Transverse colon (tissue), 4 donors: ENCODE data around the gene SASH1. TPM values are rescaled to one million over a fixed set of nuclear protein-coding genes. Genes with fewer than 3 reads are reported as not detected.

Experiments
- DNase-seq: peaks from one replicate; pipeline ENCODE4 v3.0.0-alpha.2; 2019
- H3K27ac ChIP-seq, 4 donors: fragments of 200-600 bp; sonication (generic); 2 replicates each; pipeline ENCODE4 v1.5.1; 2016 to 2018; ENCODE audit warnings: inconsistent platforms in 4 of 4
- H3K27me3 ChIP-seq: fragments of 200-600 bp; sonication (generic); 2 replicates; pipeline ENCODE4 v1.5.1; 2017; ENCODE audit warnings: inconsistent platforms
- H3K36me3 ChIP-seq, 4 donors: fragments of 200-600 bp; sonication (generic); 2 replicates each; pipeline ENCODE4 v1.5.1; 2017 to 2019; ENCODE audit warnings: inconsistent platforms in 4 of 4
- H3K4me1 ChIP-seq, 4 donors: fragments of 200-600 bp; sonication (generic); 2 replicates each; pipeline ENCODE4 v1.5.1; 2017 to 2020; ENCODE audit warnings: inconsistent platforms in 4 of 4
- H3K4me3 ChIP-seq, 4 donors: fragments of 200-600 bp; sonication (generic); 1 replicate in 1 of 4; 2 replicates in 3 of 4; pipeline versions ENCODE4 v1.5.1 to v1.6.1; 2017 to 2019; ENCODE audit warnings: inconsistent platforms in 4 of 4
- H3K9me3 ChIP-seq, 2 donors: fragments of 200-600 bp; sonication (generic); 2 replicates each; pipeline ENCODE4 v1.5.1; 2017 to 2019; ENCODE audit warnings: inconsistent platforms in 2 of 2
- CTCF ChIP-seq, 5 experiments: fragments of 200-600 bp in 3 of 5; fragments of 450-650 bp in 2 of 5; sonication (generic) in 3 of 5; IDR thresholded peaks; 1 replicate in 2 of 5; 2 replicates in 3 of 5; pipeline ENCODE4 v1.5.1; 2016 to 2017; ENCODE audit warnings: antibody characterized with exemption in 5 of 5, inconsistent platforms in 3 of 5, mild to moderate bottlenecking in 2 of 5, moderate library complexity in 1 of 5
- EP300 ChIP-seq: sonication (generic); formaldehyde crosslinking; IDR thresholded peaks from one replicate; pipeline ENCODE4 v1.6.1; 2017; ENCODE audit warnings: antibody characterized with exemption, low read depth
- POLR2A ChIP-seq: fragments of 450-650 bp; IDR thresholded peaks from one replicate; pipeline ENCODE4 v1.6.1; 2016; ENCODE audit warnings: antibody characterized with exemption, mild to moderate bottlenecking, moderate library complexity
- POLR2AphosphoS5 ChIP-seq, 3 donors: sonication (generic); formaldehyde crosslinking; IDR thresholded peaks; one replicate each; pipeline ENCODE4 v1.6.1; 2016; ENCODE audit warnings: antibody characterized with exemption in 3 of 3
- WGBS, 2 donors: methylation state at CpG; one replicate each; pipeline ENCODE4 v1.1.5; 2018; ENCODE audit warnings: low coverage in 1 of 2; 5-methylcytosine and 5-hydroxymethylcytosine counted together
- in situ Hi-C, 4 donors: fragments of 200-750 bp; cut with MboI; loops; one replicate each; pipeline versions ENCODE4 v1.15.0 to v1.15.1; 2017; ENCODE audit warnings: low sequenced_read_pairs in 3 of 4, low pct_ligation_motif_present in 1 of 4, low pct_unique_long_range_greater_than_20kb in 1 of 4
- intact Hi-C: fragments of 100-400 bp; cut with DNase I; formaldehyde crosslinking; loops from one replicate; pipeline ENCODE4 v1.15.1; 2023; ENCODE audit warnings: low total_unique reads
- total RNA-seq, 4 donors: library from RNA; depleted of rRNA; stranded (reverse); fragments of >200 nt; gene quantifications; one replicate each; pipeline ENCODE4 v1.1.0, GENCODE V29; 2016

SASH1 gene
- total RNA-seq, 4 donors from 2014 or later, result 16.5 to 71.6 (median 28.7) TPM

DNA sequence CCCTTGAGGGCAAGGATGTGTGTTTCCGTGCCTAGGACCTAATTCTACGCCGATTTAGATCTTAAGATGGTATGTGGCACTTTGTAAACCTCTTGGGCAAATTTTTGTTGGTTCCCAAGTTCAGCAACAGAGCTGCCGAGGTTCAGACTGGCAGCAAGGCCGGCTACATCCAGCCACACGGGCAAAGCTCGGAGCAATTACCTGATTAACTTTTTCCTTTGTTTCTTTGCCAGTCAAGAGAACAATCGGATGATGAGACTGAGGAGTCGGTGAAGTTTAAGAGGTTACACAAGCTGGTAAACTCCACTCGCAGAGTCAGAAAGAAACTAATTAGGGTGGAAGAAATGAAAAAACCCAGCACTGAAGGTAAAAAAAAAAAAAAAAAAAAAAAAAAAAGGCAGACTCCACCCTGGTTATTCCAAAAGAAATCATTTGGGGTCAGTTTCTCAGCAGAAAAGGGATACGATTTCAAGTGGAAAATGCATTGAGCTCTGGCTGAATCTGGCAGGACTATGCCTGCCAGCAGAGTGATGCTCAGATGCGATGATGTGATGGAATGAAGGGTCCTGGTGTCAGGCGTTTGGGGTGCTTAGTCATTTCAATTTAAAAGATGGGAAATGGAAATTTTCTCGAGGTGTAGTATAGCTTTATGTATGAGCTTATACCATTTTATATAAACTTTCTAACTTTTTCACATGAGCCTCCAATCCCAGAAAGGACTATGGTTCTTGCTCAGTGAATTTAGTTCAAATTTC, 171.6 kb downstream of the SASH1 start:
- H3K4me3 ChIP-seq, result no peak overlapping the region
- no peaks in the 10 kb centered on the region for H3K9me3 ChIP-seq
- 73 to 77% methylated on average over 10 to 14 of the region's 14 CpGs for WGBS, 2 donors
- no peaks in the 10 kb centered on the region for H3K36me3 ChIP-seq
- peak overlapping the region; percentile 72 to 87 (median 83) for H3K27ac ChIP-seq
- peaks cover 6 to 25% (median 12%) of the 10 kb centered on the region in 4 donors for H3K4me1 ChIP-seq
- DNase-seq, result no peak
- intact Hi-C loops (no loop called here), in situ Hi-C loops (no loop called here)
- no peaks in the 10 kb centered on the region for H3K27me3 ChIP-seq
- TF ChIP-seq EP300 (no peak), POLR2AphosphoS5 (IDR thresholded peaks at IDR 0.05) (no peak), POLR2A (no peak), CTCF (IDR thresholded peaks at IDR 0.05) (no peak)

DNA sequence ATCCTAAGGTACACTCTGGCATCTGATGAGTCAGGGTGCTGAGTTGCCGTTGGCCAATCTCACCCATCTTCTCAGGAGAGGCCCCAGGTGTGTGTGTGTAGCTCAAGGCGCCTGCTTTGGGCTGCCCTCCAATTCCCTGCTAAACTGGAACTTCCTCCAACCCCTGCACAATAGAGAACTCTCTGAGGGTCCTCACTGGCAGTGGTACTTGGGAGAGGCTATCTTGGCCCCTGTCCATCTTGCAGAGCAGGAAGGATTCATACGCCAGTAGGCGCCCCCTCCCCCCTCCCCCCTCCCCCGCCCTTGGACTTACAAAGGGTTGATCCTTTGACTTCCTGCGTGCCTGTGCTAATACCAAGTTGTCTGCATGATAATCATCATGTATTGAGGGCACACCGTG, 173.6 kb downstream of the SASH1 start:
- H3K4me1 ChIP-seq, result peaks cover 6 to 31% (median 15%) of the 10 kb centered on the region in 4 donors
- H3K27me3 ChIP-seq, result no peaks in the 10 kb centered on the region
- TF ChIP-seq CTCF (IDR thresholded peaks at IDR 0.05), result no peak
- TF ChIP-seq POLR2A, result no peak
- TF ChIP-seq EP300, result no peak
- TF ChIP-seq POLR2AphosphoS5 (IDR thresholded peaks at IDR 0.05), result no peak
- WGBS, 2 donors, result 63 to 90% methylated on average over 2 to 7 of the region's 7 CpGs
- H3K36me3 ChIP-seq, result no peaks in the 10 kb centered on the region
- no peaks in the 10 kb centered on the region for H3K9me3 ChIP-seq
- H3K4me3 ChIP-seq, result no peak overlapping the region
- H3K27ac ChIP-seq, result peak overlapping the region in 1 of 4 donors; percentile 5
- intact Hi-C loops, result no loop called here
- in situ Hi-C loops, result no loop called here
- DNase-seq, result no peak

DNA sequence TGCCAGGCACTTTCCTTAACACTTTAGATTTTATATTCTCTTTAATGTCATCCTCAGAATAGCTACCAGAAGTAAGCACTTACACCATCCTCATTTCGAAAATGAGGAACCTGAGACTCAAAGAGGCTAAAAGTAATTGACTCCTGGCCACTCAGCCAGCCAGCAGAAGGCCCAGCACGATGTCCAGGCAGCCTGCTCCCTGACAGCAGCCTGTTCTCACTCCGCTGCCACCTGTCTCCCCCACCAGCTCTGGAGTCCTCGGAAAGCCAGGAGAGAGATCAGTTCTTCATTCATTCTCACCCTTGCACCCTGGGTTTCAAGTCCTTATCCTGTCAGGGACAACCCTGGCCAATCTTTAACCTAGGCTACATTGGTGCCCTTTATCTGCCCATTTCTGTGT, 174.0 kb downstream of the SASH1 start:
- TF ChIP-seq POLR2AphosphoS5 (IDR thresholded peaks at IDR 0.05) (no peak), POLR2A (no peak), EP300 (no peak), CTCF (IDR thresholded peaks at IDR 0.05) (no peak)
- peaks cover 6 to 34% (median 17%) of the 10 kb centered on the region in 4 donors for H3K4me1 ChIP-seq
- no peaks in the 10 kb centered on the region for H3K27me3 ChIP-seq
- intact Hi-C loops, result no loop called here
- in situ Hi-C loops, result no loop called here
- H3K27ac ChIP-seq, result peak overlapping the region in 2 of 4 donors; percentile 5 to 13
- H3K36me3 ChIP-seq, result no peaks in the 10 kb centered on the region
- WGBS, 2 donors, result 77 to 100% methylated on average over 2 to 4 of the region's 4 CpGs
- no peak for DNase-seq
- H3K9me3 ChIP-seq, result no peaks in the 10 kb centered on the region
- H3K4me3 ChIP-seq, result no peak overlapping the region

DNA sequence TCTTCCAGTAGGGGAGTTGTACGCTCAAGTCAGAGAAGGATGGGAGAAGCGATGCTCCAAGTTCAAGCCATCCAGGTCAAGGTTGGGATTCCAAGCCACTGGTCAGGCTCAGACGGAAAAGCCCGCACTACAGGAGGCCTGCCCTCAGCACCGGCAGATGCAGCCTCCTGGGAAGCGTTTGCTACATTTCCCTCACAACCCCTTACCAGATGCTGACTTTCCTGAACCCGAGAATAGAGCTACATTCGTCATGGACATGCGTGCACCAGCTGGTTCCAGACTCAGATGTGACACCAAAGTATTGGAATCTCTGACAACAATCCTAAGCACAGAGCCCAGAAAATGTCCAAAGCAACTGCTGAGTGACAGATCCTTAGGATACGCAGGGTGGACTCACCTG, 174.8 kb downstream of the SASH1 start:
- Histone ChIP-seq H3K36me3 (no peaks in the 10 kb centered on the region), H3K27me3 (no peaks in the 10 kb centered on the region), H3K9me3 (no peaks in the 10 kb centered on the region), H3K4me3 (no peak overlapping the region), H3K4me1 (peaks cover 6 to 34% (median 18%) of the 10 kb centered on the region in 4 donors), H3K27ac (peak overlapping the region in 2 of 4 donors; percentile 13 to 55)
- WGBS, 2 donors, result 90 to 93% methylated on average over 3 to 10 of the region's 10 CpGs
- no peak for DNase-seq
- in situ Hi-C loops, result no loop called here
- TF ChIP-seq CTCF (IDR thresholded peaks at IDR 0.05) (no peak), EP300 (no peak), POLR2AphosphoS5 (IDR thresholded peaks at IDR 0.05) (no peak)
- intact Hi-C loops, result no loop called here
